Esophagus muscularis mucosa (tissue), 4 donors: Measurements from ENCODE around the gene GRID1.

Experiments used
- EP300 ChIP-seq: sonication (generic); formaldehyde crosslinking; IDR thresholded peaks from one replicate; pipeline ENCODE4 v1.6.1; 2017; ENCODE audit warnings: antibody characterized with exemption
- POLR2A ChIP-seq: fragments of 450-650 bp; IDR thresholded peaks from one replicate; pipeline ENCODE4 v1.6.1; 2017; ENCODE audit warnings: antibody characterized with exemption, moderate library complexity, mild to moderate bottlenecking, low read depth
- POLR2AphosphoS5 ChIP-seq, 2 donors: sonication (generic); formaldehyde crosslinking; IDR thresholded peaks; one replicate each; pipeline ENCODE4 v1.6.1; 2017; ENCODE audit warnings: antibody characterized with exemption in 2 of 2
- TF ChIP-seq, protein P1 (sequence below), 3 experiments: fragments of 200-600 bp in 2 of 3; fragments of 450-650 bp in 1 of 3; sonication (generic) in 2 of 3; IDR thresholded peaks; one replicate each; pipeline ENCODE4 v1.5.1; 2017 to 2019; ENCODE audit warnings: antibody characterized with exemption in 3 of 3, mild to moderate bottlenecking in 2 of 3, moderate library complexity in 1 of 3

DNA sequence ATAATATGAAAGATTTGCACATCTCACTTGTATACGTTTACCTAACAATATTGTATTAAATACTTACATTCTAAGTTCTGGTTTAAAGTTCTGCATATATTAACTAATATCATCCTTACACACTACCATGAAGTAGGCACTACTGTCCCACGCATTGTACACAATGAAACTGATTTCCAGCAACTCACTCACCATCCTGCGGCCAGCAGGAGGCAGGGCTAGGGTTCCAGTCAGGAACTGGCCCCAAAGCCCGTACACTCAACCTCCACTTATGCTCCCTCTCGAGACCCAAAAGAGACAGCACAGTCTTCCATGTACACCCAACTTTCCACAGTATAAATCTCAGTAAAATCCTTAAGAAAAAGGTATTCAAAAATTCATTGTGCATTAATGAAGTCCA is 41.4 kb downstream of the GRID1 start:
- TF ChIP-seq, protein P1, sequence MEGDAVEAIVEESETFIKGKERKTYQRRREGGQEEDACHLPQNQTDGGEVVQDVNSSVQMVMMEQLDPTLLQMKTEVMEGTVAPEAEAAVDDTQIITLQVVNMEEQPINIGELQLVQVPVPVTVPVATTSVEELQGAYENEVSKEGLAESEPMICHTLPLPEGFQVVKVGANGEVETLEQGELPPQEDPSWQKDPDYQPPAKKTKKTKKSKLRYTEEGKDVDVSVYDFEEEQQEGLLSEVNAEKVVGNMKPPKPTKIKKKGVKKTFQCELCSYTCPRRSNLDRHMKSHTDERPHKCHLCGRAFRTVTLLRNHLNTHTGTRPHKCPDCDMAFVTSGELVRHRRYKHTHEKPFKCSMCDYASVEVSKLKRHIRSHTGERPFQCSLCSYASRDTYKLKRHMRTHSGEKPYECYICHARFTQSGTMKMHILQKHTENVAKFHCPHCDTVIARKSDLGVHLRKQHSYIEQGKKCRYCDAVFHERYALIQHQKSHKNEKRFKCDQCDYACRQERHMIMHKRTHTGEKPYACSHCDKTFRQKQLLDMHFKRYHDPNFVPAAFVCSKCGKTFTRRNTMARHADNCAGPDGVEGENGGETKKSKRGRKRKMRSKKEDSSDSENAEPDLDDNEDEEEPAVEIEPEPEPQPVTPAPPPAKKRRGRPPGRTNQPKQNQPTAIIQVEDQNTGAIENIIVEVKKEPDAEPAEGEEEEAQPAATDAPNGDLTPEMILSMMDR (IDR thresholded peaks at IDR 0.05) = no peak
- TF ChIP-seq POLR2A (no peak), POLR2AphosphoS5 (IDR thresholded peaks at IDR 0.05) (no peak), EP300 (no peak)
